WI38 (cell line): ENCODE data around the gene PINK1.
A peak's percentile ranks its signal among the peaks of the same experiment; 100 is the strongest.

Experiments used
- H3K4me3 ChIP-seq: 2 replicates; pipeline ENCODE4 v1.5.1; 2011; ENCODE audit warnings: low read depth, mild to moderate bottlenecking, control low read depth, low read length
- TF ChIP-seq, protein P1 (sequence below): IDR thresholded peaks from 2 replicates; pipeline ENCODE4 v1.5.1; 2012; ENCODE audit warnings: low read depth, mild to moderate bottlenecking, control low read depth, low read length

Gene PINK1

GRCh38 chr1:20633190-20634064 lies at the start of gene PINK1:
TSS of gene PINK1 (plus strand) at chr1:20633458. CDS start at chr1:20633549, 91 bp downstream.
- TF ChIP-seq, protein P1, sequence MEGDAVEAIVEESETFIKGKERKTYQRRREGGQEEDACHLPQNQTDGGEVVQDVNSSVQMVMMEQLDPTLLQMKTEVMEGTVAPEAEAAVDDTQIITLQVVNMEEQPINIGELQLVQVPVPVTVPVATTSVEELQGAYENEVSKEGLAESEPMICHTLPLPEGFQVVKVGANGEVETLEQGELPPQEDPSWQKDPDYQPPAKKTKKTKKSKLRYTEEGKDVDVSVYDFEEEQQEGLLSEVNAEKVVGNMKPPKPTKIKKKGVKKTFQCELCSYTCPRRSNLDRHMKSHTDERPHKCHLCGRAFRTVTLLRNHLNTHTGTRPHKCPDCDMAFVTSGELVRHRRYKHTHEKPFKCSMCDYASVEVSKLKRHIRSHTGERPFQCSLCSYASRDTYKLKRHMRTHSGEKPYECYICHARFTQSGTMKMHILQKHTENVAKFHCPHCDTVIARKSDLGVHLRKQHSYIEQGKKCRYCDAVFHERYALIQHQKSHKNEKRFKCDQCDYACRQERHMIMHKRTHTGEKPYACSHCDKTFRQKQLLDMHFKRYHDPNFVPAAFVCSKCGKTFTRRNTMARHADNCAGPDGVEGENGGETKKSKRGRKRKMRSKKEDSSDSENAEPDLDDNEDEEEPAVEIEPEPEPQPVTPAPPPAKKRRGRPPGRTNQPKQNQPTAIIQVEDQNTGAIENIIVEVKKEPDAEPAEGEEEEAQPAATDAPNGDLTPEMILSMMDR = peak; percentile 98
- peak within 1 kb of the TSS; percentile 84 for H3K4me3 ChIP-seq

GRCh38 chr1:20584890-20585289 lies 48.4 kb upstream of the PINK1 start:
- no peak overlapping the region for H3K4me3 ChIP-seq

GRCh38 chr1:20586953-20587660 lies 46.2 kb upstream of the PINK1 start:
- no peak overlapping the region for H3K4me3 ChIP-seq
- TF ChIP-seq, protein P1 = no peak

More at GRCh38 chr1:20584890-20585289, 48.4 kb upstream of the PINK1 start:
- TF ChIP-seq, protein P1 = no peak

GRCh38 chr1:20587661-20588053 lies 45.6 kb upstream of the PINK1 start:
- no peak overlapping the region for H3K4me3 ChIP-seq
- TF ChIP-seq, protein P1 = no peak

DNA sequence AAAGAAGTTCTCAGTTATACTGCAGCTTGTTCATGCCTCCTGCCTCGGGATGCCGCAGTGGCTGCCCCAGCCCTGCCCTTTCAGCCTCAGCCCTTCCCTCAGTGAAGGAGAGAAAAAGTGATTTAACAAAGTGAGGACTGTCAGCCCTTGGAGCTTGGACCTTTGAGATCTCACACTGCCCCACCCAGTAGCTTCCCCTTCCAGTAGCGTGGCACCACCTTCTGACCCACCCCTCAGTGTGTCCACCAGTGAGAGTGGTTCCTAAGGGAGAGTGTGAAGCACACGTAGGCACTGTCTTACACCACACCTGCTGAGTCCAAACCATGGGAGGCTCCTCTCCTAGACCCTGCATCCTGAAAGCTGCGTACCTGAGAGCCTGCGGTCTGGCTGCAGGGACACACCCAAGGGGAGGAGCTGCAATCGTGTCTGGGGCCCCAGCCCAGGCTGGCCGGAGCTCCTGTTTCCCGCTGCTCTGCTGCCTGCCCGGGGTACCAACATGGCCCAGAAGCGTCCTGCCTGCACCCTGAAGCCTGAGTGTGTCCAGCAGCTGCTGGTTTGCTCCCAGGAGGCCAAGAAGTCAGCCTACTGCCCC lies 44.5 kb upstream of the PINK1 start, which contains the start of gene CDA:
TSS of gene CDA (plus strand) at position 464 of the 592 bp plus-strand sequence. CDS start at position 497, 33 bp downstream.
- peak within 1 kb of the TSS; percentile 37 for H3K4me3 ChIP-seq
- TF ChIP-seq, protein P1 = no peak

DNA sequence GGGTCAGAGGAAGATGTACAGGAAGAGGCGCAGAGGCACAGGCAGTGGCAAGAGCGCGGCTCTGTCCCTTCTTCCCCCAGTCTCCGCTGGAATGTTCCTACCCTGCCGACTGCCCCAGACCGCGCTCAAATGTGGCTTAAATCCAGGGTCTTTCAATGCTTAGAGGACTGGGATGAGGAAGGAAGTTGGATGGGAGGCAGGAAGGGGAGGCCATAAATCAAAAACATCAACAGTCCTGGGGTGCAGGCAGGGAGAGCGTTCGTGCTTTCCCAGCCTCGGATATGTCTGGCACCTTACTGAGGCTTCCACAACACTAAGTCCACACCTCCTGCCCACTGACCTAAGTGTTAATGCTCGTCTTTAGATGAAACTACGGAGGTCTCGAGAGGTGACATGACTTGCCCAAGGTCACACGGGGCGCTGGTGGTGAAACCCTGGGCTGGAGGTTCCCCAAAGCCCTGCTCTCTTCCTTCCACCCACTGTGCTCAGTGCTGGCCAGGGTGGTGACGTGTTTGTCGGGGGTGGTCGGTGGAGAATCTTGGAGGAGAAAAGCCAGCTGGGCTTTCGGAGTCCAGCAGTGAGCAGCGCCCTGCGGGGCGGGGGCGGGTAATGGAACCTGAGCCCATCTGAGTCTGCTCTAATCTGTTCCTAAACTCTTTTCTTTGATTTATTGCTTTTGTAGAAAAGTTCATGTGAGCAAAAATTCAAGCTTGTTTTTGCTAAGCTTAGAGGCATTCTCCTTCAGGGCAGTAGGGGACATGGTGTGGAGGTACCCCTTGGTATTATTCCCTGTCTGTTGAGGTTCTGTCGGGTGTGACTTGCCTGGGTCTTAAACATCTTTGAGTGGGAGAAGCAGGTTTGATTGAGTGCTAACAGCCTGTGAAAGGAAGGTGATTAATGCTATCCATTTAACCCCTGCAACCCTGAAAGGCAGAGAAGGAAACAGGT lies 43.7 kb upstream of the PINK1 start:
- TF ChIP-seq, protein P1 = no peak
- H3K4me3 ChIP-seq = peak overlapping the region; percentile 37
